Measurements from ENCODE around the gene MBOAT2.
A peak's percentile ranks its signal among the peaks of the same experiment; 100 is the strongest.

The MBOAT2 gene

GRCh38 chr2:9017411-9017810 lies 13.9 kb upstream of the MBOAT2 start:
- no peak for DNase-seq

DNA sequence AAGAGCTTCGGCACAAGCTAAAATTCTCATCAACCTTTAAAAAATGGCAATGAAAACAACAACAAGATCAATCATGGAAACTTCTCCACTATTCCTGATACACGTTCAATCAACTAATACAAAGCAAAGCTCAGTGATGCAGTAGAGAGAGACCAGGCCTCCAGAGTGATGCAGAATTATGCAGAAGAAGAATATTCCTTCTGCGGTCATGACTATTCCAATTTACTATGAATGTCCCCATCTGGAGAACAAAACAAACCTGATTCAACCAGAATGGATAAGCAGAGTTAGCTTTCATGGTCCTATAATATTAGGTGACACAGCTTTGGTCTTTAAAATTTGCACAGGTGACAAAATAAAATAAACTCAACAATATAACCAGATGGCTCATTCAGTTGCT lies 12.5 kb upstream of the MBOAT2 start:
- no peak for DNase-seq

DNA sequence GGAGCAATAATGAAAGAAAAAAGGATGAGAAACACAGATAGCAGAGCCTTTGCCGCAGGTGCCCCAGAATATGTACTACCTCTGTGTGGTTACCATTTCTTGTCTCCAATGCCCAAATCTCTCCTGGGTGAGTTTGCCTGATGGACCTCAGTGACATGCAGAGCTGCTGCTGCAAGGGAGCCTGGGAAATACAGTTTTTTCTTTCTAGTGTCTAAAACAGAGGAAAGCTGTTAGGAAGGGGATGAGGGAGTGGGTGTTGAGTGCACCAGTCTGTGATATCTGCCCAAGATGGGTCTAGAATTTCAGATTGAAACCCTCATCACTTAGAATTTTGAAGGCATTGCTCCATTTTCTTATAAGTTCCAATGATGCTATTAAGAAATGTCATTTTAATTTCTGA lies 9.9 kb upstream of the MBOAT2 start:
- DNase-seq, result no peak

DNA sequence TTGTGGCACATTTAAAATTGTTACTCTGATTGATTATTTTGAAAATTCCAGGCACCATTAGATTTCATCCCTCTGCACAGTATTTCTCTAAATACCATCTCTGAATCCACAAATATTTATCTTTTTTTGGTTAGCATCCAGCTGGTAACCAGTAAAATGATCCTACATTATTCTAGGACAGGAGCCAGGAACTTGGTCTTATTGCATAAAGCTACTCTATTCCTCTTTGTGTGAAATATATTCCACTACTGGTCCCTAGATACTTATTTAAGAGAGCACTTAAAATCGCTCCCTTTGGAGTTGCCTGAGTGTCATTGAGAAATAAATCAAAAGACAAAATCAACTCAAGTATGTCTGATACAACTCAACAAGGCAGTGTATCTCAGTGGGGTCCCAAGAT lies 7.4 kb upstream of the MBOAT2 start:
- DNase-seq, result peak; percentile 86

GRCh38 chr2:9008951-9009664 lies 5.6 kb upstream of the MBOAT2 start:
- no peak for DNase-seq

GRCh38 chr2:9006368-9006767 lies 2.9 kb upstream of the MBOAT2 start:
- DNase-seq, result no peak

- DNase-seq, result no peak
These were observed 1.1 kb upstream of the MBOAT2 start for GRCh38 chr2:9004338-9005204.

- no peak for DNase-seq
These were observed 193 bp downstream of the MBOAT2 start for GRCh38 chr2:9003366-9003615.

DNA sequence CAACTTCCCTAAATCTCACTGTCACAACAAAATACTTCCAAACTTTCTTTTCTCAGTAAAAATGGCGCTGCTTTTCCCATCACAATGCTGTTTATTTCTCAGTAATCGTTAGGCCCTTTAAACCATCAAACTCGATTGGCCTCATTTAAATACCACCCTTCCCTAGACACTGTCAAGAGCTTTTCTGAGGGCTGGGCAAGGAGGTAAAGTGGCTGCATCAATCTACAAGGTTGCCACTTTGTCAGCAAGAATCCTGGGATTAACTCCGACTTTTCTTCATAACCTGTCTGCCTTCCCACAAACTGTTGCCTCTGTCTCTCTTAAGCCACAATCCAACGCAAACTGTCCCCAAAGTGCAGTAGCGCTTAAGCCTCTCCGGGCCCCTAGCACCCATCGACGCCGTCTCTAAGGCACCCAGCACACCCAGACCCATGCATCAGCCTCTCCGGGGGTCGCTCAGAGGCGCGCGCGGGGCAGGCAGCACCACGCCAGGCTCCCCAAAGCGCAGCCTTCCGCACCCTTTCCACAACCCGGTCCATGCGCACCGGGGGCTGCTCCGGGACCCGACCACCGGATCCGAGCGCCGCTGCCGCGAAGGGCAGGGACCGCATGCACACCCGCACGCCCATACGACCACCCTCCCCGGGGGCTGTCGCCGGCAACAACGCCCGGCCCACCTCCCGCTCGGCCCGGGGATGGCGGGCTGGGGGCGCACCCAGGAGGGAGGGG lies 683 bp downstream of the MBOAT2 start:
- DNase-seq, result peak; percentile 33

GRCh38 chr2:9002313-9002636 lies 1.2 kb downstream of the MBOAT2 start:
- DNase-seq, result no peak

DNA sequence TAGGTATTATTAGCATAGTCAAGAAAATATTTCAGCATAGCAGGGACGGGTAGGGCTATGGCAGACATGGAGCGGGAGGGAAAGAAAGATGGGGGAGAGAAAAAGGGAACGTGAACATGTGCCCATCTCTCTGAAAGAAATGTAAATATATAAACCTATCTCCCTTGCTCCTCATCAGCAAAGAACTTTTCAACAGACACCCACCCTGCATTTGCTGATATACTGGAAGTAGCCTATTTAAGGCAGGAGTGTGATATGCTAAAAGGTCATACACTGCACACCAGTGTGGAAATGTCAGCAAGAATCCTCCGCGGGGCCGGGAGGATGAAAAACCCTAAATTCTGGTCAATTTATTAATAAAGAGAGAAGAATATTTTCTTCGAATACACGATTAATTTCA lies 1.7 kb downstream of the MBOAT2 start:
- DNase-seq, result no peak

GRCh38 chr2:9001229-9001628 lies 2.3 kb downstream of the MBOAT2 start:
- DNase-seq, result no peak

- DNase-seq, result no peak
These were observed 3.0 kb downstream of the MBOAT2 start for GRCh38 chr2:9000442-9000841.

DNA sequence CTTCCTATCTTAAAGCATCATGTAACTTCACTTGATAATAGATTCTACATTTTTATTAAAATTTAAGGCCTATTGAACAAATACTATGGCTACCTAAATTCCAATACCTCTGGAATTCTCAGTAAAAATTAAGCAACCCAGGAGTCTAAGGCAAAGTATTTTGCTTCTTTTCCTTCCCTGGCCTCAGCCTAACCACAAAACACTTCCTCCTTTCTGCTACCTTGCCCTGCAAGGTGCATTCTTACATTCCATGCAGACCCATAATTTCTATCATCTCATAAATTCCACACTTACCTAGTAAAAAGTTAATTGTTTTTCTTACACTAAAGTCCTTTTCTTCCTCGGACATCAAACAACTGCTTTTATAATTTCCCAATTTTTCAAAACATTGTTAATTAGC lies 3.7 kb downstream of the MBOAT2 start:
- DNase-seq, result no peak

DNA sequence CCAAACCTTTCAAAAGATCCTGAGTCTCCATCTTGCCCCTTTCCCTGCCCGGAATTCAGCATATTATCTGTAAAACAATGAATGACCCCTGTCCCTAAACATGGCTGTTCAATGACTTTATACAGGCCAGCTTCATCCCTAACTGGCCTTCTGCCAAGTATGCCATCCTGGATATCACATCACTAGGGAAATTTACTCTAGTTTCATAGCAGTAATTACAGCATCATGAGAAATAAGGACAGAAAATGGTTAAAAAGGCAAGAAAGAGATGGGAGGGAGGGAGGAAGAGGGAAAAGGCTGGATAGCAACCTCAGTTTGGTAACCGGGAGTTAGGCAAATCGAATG lies 4.4 kb downstream of the MBOAT2 start:
- DNase-seq, result no peak

GRCh38 chr2:8998418-8999101 lies 4.9 kb downstream of the MBOAT2 start:
- DNase-seq, result no peak

DNA sequence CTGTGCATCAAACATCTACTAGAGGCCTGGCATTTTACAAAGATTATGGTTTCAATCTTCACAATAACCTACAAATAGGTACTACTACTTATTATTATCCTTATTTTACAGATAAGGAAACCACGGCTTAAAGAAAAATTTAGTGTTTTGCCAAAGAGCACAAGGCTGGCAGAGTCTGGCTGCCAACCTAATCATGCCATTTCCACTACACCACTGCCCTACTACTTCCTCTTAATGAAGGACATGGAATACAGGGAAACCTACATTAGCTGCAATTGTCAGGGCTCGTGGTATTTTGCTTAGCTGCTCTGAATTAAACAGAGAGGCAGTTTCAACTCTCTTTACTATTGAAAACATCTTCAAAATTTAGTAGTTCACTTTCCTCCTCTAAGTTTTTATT lies 5.9 kb downstream of the MBOAT2 start:
- no peak for DNase-seq

DNA sequence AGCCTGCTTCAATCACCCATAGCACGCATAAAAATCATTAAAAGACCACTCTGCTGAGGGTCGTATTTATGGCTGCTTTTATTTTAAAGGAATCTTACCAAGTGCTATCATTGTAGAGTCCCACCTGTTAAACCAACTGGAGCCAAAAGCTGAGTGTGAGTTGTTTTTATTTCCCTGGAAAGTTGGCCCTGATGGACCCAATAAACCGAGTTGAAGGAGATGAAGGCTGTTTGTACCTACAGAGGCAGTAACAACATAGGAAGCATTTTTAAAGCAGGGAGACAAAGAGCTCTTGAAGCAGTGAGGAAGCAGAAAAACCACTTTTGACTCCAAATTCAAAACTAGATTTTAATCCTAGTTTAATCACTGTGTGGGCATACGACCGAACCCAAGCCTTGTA lies 6.4 kb downstream of the MBOAT2 start:
- DNase-seq, result no peak

GRCh38 chr2:8996006-8996405 lies 7.5 kb downstream of the MBOAT2 start:
- no peak for DNase-seq

DNA sequence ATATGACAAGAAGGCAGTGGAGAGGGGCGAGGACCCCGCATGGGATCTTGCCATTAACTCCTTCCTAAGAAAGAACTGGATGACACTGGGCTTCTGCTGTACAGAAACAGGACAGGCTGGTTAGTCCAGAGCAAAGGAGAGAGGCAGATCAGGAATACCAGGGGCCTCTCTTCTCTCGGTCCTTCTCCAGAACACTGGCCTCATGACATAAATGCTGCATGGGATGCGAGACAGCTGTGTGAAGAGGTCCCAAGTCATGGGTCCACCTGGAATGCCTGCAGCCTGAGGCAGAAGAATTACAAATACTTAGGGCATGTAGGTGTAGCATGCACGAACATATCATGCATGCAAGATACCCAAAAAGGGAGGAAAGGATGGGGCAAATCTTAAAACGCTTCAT lies 9.1 kb downstream of the MBOAT2 start:
- no peak for DNase-seq

GRCh38 chr2:8993902-8994278 lies 9.6 kb downstream of the MBOAT2 start:
- no peak for DNase-seq

- DNase-seq, result no peak
These were observed 10.1 kb downstream of the MBOAT2 start for GRCh38 chr2:8993196-8993901.

GRCh38 chr2:8992643-8993042 lies 10.8 kb downstream of the MBOAT2 start:
- no peak for DNase-seq
